GM21737 (cell line): Measurements from ENCODE around the gene TNNT3.
"Not testable (repeated sequence)": the region's sequence is repeated elsewhere in the genome, so short reads cannot be mapped to it uniquely, and the experiment has no call there.

Source experiments
- ATAC-seq: cut with Tn5 transposase; IDR thresholded peaks from one replicate; pipeline ENCODE4 v1.9.1; 2021; ENCODE audit warnings: mild to moderate bottlenecking, moderate library complexity; ENCODE audit not compliant: unreplicated experiment

TNNT3 gene

DNA sequence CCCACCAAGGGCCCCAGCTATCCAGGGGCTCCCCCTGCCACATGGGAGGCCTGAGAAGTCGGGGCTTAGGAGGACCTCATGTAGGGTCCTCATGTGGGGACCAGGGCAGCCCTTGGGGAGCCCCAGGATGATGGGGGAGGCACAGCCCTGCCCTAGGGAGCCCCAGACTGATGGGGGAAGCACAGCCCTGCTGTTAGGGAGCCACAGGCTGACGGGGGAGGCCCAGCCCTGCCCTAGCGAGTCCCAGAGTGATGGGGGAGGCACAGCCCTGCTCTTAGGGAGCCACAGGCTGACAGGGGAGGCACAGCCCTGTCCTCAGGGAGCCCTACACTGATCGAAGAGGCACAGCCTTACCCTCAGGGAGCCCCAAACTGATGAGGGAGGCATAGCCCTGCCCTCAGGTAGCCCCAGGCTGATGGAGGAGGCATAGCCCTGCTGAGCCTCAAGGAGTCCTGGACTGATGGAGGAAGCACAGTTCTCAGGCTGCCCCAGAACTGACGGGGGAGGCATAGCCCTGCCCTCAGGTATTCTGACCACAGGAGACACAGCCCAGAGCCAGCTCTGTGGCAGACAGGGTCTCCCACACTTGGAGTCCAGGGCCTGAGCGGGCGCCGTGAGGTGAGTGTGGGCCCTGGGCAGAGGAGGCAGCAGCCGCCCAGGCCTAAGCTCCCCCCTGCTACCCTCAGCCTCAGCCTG is 38.6 kb upstream of the TNNT3 start:
- no peak for ATAC-seq

DNA sequence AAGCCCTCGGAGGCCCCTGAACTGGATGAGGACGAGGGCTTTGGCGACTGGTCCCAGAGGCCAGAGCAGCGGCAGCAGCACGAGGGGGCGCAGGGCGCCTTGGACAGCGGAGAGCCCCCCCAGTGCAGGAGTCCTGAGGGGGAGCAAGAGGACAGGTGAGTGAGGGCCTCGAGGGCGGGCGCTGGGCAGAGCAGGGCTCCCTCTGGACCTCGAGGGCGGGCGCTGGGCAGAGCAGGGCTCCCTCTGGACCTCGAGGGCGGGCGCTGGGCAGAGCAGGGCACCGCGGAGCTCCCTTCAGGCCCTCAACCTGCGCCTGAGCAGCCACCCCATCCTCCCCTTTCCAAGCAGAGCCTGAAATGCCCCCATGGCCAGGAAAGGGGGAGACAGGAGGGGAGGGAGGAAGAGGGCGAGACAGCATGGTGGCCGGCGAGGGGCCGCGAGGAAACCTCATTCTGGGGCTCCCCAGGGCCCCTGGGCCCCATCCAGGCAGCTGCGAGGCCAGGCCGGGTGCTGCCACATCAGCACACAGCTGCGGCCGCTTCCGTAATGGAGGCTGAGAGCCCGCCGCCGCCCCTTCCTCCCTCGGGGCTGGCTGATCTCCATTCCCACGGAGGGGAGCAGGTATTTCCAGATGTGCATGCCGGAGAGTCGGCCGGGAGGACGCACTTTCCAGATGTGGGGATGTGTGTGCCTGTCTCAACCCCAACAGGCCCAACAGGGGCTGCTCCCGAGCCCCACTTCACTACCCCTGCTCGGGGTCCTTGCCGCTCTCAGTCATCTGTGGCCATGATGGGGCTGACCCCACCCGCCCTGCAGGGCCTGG is 37.9 kb upstream of the TNNT3 start:
- ATAC-seq, result no peak

DNA sequence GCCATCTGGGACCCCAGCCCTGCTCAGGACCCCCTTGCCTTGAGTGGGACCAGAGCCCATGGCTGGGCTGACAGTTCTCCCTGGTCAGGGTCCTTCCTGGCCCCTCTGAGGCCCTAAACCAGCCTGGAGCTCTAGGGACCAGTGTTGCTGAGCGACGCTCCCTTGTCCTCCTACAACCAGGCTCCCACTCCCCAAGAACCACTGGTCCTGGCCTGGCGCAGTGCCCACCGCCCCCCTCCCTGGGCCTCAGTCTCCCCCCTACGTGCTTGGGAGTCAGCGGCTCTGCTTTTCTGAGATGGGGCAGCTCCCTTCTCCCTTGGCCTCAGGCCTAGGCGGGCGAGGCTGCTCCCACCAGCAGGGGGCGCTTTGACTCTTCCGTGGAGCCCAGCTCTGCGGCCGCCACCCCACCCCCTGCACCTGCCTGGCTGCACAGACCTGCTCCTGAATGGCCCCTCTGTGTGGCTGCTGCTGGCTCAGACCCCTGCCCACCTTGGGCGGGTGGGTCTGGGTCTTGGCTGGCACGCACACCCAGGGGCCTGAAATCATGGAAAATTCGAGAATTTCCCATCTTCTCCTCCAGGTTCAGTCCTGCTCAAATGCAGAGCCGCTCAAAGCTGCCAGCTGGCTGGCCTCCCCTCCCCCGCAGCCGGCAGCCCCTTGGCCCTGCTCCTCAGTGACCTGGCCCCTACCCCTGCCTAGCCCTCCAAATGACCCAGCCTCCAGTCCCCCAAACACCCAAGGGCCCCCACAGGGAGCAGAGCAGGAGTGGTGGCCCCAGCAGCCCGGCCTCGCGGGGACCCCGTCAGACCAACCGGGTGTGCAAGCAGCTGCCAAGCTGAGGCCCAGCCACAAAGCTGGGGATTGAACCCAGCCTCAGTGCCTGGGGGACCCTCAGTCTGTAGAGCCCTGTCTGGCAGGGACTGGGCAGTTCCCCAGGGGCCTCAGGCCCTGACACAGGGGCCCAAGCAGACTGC is 37.0 kb upstream of the TNNT3 start:
- no peak for ATAC-seq

DNA sequence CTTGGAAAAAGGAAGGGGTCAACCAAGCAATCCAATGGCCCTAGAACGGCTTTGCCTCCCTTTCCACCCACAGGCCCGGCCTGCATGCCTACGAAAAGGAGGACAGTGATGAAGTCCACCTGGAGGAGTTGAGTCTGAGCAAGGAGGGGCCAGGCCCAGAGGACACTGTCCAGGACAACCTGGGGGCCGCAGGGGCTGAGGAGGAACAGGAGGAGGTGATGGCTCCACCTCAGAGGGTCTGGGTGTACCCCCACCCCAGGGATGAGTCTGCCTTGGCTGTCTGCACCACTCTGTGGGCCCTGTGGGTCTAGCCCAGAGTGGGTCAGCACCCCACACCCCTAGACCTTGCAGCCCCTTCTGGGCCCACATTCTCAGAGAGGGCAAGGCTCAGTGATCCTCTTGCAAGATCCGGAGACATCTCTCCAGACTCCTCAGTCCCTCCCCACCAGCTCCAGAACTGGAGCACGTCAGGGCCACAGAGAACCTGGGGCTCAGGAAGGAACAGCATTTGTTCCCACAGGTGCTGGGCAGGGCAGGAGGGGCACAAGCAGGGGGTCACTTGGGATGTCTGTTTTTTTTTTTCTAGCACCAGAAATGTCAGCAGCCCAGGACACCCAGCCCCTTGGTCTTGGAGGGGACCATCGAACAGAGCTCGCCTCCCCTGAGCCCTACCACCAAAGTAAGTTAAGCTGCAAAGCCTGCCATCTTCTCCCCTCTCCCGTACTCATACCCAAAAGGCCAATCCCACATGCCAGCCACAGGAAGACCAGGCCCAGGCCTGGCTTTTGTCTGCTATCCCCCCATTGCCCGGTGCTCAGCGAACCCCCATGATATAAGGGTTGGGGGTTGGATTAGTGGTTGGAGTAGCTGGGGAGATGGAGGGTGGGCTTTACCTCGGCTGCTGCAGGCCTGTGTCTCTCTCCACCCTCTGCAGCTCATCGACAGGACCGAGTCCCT is 35.9 kb upstream of the TNNT3 start:
- no peak for ATAC-seq

DNA sequence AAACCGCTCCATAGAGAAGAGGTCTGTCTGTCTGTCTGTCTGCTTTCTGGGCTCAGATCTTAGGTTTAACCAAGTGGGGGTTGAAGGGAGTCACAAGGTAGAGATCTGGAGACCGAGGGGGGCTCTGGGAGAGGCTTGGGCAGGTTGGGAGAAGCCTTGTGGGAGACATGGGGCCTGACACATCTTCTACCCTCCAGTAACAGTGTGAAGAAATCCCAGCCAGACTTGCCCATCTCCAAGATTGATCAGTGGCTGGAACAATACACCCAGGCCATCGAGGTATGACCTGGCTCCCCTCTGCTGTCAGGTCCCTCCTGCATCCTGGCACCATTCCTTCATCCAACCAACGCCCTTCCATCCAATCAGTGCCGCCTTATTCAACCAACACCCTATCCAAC is 35.2 kb upstream of the TNNT3 start:
- ATAC-seq, result no peak

DNA sequence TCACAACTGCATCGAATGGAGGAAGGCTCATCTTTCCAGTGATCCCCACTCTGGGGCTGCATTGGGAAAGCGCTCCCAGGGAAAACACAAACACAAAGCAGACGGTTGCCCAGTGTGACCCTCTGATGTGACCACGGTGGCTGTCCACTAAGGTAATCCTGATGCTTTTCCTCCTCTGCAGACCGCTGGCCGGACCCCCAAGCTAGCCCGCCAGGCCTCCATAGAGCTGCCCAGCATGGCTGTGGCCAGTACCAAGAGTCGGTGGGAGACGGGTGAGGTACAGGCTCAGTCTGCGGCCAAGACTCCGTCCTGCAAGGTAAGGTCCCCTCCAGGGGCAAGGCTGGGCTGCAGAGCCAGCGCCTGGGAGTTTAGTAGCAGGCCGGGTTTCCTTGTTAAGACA is 33.0 kb upstream of the TNNT3 start:
- ATAC-seq, result not testable (repeated sequence)

DNA sequence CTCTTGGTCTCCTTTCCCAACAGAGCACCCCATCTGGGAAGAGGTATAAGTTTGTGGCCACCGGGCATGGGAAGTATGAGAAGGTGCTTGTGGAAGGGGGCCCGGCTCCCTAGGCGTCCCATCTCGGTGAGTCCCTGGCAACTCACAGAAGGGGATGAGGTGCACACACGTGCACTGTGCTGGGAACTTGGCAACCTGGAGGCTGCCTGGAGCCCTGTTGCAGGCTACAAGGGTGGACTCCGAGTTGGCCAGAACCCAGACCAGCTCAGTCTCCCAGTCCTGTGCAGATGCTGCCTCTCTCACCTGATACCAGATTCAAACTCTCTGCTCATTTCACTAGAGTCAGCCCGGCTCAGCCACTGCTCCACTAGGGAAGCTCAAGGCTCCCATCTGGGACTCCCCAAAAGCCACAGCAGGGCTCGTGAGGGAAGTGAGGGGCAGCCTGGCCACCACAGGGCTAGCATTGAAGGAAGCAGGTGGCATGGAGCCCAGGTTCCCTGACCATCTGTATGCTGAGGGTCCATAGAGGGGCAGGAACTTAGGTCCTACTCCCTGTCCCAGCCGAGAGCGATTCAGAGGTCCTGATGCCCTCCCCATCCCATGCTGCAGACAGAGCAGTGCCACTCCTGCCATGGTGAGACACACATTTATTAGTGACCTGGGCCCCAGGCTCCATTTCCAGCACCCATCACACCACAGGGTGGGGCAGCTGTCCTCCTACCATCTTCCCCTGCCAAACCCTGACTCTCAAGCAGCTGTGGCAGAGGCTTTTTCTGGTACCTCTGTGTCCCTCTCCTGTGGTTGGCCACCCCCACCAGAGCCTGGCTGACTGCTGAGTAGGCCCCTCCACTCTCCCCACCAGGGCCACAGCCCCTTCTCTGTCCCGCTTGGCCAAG is 31.8 kb upstream of the TNNT3 start:
- ATAC-seq, result no peak

DNA sequence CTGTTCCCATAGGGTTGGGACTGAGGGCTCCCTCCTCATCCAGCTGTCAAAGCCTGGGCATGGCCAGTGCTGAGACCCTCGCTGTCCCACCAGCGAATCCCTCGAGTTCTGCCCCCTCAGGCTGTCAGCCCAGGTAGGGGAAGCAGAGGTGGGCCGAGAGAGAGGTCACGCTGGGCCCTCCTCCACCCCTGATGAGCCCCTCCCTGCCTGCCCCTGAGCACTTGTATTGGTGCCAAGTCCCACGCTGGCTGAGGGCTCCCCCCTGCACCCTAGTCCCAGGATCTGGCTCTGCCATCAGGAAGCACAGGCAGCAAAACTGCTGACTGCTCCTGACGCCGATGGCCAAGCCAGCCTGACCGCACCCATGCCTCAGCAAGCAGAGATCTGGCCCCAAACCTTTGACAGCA is 31.2 kb upstream of the TNNT3 start:
- no peak for ATAC-seq

DNA sequence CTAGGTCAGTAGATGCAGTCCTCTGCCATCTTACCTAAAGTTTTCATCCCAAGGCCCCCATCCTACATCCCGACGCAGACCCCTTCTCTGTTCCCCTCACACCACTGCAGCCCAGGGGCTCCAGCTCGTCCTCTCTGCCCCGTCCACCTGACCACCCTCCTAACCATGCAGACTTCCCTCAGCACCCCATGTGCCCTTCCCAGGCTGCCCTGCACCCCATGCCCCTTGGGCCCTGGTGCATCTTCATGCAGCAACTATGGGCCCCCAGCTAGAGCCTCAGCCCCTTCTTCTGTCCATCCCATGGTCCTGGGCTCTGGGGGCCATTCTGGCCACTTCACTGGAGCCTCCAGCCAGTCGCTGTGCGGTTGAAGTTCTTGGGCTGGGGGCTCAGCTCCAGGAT is 30.7 kb upstream of the TNNT3 start:
- no peak for ATAC-seq

DNA sequence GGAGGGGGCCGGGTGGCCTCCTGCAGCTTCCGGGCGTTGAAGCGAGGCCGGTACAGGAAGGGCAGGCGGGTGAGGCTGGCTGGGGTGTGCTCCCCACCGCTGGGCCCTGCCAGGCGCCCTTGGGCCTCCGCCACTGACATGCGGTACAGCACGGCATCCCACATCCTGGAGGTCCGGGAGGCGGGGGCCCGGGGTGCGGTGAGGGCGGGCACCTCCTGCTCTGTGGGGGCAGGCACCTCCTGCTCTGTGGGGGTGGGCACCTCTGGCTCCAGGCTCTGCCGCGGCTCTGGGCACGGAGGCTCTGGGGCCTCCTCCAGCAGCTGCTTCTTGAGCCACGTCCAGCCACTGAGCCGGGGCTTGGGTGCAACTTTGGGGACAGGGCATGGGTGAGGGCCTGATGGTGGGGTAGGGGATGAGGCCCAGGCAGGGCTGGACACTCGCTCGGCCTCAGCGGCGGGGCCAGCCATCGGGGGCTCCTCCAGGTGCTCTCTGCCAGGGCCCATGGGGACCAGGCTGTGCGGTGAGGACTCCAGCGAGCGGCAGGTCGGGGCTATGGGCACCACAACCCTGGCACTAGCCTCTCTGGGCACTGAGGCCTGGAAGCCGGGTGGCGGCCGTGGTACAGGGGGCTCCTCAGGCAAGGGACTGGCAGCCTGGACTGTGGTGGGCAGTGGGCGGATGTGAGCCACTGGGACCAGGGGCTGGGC is 30.1 kb upstream of the TNNT3 start:
- no peak for ATAC-seq

DNA sequence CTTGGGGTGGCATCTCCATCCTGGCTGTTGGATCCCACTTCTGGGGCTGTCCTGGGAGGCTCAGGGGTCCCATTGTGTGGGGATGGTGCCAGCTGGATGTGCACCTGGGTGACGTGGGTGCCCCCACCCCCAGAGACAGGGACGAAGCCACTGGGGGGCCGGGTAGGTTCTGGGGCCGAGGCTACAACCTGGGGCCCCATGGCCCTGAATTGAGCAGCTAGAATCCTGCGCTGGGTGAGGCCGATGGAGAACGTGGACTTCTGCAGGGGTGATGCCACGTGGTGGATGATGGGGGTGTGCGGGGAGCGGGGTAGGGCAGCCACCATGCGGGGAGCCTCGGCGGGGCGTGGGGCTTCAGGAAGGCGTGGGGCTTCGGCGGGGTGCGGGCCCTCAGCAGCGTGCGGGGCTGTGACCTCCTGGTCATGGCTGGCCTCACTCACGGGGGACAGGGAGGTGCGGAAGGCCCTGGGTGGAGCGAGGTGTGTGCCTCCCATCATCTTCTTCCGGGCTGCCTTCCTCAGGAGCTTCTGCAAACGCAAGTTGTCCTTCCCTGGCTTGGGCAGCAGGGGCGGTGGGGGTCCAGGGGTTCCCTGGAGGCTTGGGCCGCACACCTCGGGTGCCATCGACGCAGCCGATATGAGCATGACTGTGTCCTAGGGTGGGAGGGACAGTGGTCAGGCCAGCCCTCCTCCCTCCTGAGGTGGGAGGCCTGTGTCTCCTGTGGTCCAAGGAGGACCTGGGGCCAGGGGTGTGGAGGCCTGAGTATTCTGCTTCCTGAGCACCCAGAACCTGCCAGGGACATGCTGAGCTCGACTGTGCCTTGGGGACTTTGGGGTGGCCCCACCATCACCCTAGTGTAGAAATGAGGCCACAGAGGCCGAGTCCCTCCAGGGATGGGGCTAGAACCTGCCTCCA is 29.3 kb upstream of the TNNT3 start:
- no peak for ATAC-seq

DNA sequence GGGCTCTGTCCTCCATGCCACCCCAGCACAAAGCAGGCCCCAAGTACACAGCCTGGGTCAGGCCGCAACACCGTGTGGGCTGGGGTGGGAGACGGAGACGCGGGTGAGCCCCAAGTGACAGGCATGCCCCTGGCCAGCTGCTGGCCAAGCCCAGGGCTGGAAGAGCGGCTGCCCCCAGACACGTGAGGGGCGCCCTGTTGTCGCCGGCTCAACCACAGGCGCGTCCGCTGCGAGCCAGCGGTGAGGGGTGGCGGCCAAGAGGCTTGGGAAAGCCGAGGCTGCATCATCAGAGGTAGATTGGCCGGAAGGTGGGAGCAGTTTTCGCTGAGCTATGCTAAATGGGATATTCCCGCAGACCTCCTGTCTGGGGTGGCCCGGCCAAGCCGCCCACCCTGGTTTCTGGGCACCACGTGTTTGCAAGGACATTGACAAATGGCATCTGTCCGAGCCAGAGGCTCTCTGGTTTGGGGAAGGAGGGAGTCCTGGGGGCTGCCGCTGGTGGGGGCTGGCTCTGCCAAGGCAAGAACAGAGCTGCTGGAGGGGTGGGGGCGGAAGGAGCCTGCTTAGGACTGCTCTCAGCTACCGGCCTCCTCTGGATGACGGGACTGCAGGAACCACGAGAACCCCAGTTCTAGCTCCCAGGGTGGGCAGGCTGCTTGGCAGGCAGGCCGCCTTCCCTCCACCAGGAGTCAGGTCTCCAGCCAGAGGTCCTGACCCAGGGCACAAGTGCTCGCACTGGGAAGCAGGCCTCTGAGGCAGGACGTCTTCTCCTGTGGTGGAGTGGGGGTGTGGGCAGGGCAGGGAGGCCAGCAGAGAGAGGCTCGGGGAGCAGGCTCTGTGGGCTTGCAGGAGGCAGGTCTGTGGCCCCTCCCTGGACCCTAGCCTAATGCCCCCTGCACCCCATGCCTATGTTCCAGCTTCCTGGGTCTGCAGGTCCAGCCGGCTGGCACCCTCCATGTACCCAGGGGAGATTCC is 28.4 kb upstream of the TNNT3 start:
- no peak for ATAC-seq

DNA sequence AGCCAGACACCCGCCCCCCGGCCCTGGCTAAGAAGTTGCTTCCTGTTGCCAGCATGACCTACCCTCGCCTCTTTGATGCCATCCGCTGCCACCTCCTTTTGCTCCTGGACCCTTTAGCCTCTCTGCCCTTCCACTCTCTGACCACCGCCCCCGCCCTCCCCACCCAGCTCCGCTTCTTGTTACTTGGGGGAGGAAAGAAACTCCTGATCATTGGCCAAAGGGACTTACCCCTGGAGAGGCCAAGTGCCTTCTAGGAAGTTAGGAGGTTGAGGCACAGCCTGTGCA is 27.7 kb upstream of the TNNT3 start, which contains the start of gene PRR33:
Gene PRR33 (minus strand): TSS at position 65 of the 285 bp plus-strand sequence. CDS start 1,311 bp downstream, outside the sequence.
- no peak for ATAC-seq

DNA sequence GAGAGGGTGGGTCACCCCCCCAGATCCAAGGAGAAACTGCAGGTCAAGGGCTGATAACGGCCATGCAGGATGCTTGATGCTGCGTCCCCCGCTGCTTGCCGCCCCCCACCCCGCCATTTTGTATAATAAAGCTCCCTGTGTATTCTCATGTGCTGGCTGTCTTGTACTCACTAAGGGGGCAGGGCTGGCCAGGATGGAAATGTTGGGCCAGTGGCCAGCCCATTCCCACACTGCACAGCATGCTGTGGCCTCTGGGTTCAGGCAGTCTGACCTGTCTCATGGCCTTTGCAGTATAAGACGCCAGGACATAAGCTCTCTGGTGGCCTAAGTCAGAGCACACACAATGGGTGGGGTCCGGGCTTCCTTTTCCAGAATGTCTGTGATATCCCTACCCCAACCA is 27.4 kb upstream of the TNNT3 start:
- ATAC-seq, result no peak

DNA sequence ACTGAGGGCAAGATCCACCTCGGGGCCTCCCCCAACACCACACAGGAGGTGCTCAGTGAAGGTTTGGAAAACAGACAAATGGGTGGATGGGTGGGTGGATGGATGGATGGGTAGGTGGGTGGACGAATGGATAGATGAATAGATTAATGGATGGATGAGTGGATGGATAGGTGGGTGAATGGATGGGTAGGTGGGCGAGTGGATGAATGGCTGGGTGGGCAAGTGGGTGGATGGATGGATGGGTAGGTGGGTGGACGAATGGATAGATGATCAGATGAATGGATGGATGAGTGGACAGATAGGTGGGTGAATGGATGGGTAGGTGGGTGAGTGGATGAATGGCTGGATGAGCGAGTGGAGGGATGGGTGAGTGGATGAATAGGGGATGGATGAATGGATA is 26.9 kb upstream of the TNNT3 start:
- no peak for ATAC-seq

DNA sequence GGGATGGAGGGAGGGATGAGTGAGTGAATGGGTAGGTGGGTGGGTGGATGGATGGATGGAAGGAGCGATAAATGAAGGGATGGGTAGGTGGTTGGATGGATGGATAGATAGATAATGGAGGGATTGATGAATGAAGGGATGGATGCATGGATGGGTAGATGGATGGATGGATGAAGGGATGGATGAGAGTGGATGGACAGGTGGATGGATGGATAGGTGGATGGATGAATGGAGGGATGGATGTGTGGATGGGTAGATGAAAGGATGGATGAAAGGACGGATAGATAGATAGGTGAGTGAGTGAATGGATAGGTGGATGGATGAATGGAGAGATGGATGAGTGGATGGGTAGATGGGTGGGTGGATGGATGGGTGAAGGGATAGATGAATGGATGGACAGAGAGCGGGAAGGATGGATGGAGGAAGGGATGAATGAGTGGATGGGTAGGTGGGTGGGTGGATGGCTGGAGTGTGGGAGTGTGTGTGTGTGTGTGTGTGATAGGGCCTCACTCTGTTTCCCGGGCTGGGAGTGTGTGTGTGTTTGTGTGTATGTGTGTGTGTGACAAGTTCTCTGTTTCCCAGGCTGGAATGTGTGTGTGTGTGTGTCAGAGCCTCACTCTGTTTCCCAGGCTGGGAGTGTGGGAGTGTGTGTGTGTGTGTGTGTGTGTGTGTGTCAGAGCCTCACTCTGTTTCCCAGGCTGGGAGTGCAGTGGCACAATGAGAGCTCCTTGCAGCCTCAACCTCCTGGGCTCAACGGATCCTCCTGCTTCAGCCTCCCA is 25.7 kb upstream of the TNNT3 start:
- no peak for ATAC-seq
